ENCODE results near the gene GOLGA1.
"Not testable (repeated sequence)": the region's sequence is repeated elsewhere in the genome, so short reads cannot be mapped to it uniquely, and the experiment has no call there.

GOLGA1 gene

DNA sequence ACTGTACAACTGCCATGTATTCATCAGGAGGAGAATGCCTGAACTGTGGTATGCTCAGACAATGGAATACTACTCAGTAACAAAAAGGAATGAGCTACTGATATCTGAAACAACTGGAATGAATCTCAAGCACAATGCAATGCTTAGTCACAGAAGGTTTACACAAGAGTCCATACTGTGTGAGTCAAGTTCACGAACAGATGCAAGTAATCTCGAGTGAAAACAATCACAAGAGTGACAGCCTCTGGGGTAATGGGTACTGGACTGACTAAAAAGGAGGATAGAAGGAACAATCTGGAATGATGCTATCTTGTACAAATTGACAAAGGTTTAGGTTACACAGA, 19.5 kb upstream of the GOLGA1 start:
- no peak overlapping the region for H3K27ac ChIP-seq (replicated peaks)
- no peaks in the 10 kb centered on the region for H3K27me3 ChIP-seq (ENCODE audit: insufficient read depth, poor library complexity, severe bottlenecking)
- DNase-seq (ENCODE audit: low read depth in 1 of 2, low spot score in 1 of 2) = no peak
- TF ChIP-seq, protein P1, sequence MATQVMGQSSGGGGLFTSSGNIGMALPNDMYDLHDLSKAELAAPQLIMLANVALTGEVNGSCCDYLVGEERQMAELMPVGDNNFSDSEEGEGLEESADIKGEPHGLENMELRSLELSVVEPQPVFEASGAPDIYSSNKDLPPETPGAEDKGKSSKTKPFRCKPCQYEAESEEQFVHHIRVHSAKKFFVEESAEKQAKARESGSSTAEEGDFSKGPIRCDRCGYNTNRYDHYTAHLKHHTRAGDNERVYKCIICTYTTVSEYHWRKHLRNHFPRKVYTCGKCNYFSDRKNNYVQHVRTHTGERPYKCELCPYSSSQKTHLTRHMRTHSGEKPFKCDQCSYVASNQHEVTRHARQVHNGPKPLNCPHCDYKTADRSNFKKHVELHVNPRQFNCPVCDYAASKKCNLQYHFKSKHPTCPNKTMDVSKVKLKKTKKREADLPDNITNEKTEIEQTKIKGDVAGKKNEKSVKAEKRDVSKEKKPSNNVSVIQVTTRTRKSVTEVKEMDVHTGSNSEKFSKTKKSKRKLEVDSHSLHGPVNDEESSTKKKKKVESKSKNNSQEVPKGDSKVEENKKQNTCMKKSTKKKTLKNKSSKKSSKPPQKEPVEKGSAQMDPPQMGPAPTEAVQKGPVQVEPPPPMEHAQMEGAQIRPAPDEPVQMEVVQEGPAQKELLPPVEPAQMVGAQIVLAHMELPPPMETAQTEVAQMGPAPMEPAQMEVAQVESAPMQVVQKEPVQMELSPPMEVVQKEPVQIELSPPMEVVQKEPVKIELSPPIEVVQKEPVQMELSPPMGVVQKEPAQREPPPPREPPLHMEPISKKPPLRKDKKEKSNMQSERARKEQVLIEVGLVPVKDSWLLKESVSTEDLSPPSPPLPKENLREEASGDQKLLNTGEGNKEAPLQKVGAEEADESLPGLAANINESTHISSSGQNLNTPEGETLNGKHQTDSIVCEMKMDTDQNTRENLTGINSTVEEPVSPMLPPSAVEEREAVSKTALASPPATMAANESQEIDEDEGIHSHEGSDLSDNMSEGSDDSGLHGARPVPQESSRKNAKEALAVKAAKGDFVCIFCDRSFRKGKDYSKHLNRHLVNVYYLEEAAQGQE (IDR thresholded peaks at IDR 0.05; ENCODE audit: insufficient replicate concordance, low read depth) = no peak
- no peak for TF ChIP-seq CTCF (IDR thresholded peaks at IDR 0.05; ENCODE audit: insufficient read depth, low read length)
- H3K4me3 ChIP-seq (replicated peaks; ENCODE audit: insufficient read depth, low read length) = no peak overlapping the region

GRCh38 chr9:124959671-124960408, 19.0 kb upstream of the GOLGA1 start:
- not testable (repeated sequence) for H3K27me3 ChIP-seq (ENCODE audit: insufficient read depth, poor library complexity, severe bottlenecking); H3K4me3 ChIP-seq (replicated peaks; ENCODE audit: insufficient read depth, low read length); H3K27ac ChIP-seq (replicated peaks); DNase-seq (ENCODE audit: low read depth in 1 of 2, low spot score in 1 of 2)

- no peak for TF ChIP-seq CTCF (IDR thresholded peaks at IDR 0.05; ENCODE audit: insufficient read depth, low read length)
- TF ChIP-seq POLR2AphosphoS5 (IDR thresholded peaks at IDR 0.05; ENCODE audit: low read depth) = no peak
- TF ChIP-seq SPI1 (IDR thresholded peaks at IDR 0.05; ENCODE audit: borderline replicate concordance, low read depth) = no peak
- TF ChIP-seq GABPA (IDR thresholded peaks at IDR 0.05; ENCODE audit: low read depth) = no peak
- TF ChIP-seq, protein P1 (IDR thresholded peaks at IDR 0.05; ENCODE audit: insufficient replicate concordance, low read depth) = no peak
- Histone ChIP-seq H3K27me3 (ENCODE audit: insufficient read depth, poor library complexity, severe bottlenecking) (no peaks in the 10 kb centered on the region), H3K27ac (replicated peaks) (no peak overlapping the region), H3K4me3 (replicated peaks; ENCODE audit: insufficient read depth, low read length) (no peak overlapping the region)
- DNase-seq (ENCODE audit: low read depth in 1 of 2, low spot score in 1 of 2) = no peak
Measured at GRCh38 chr9:124954255-124954654, 13.4 kb upstream of the GOLGA1 start.

GRCh38 chr9:124950050-124950718, 9.3 kb upstream of the GOLGA1 start:
- Histone ChIP-seq H3K27me3 (ENCODE audit: insufficient read depth, poor library complexity, severe bottlenecking) (no peaks in the 10 kb centered on the region), H3K4me3 (replicated peaks; ENCODE audit: insufficient read depth, low read length) (no peak overlapping the region), H3K27ac (replicated peaks) (no peak overlapping the region)
- DNase-seq (ENCODE audit: low read depth in 1 of 2, low spot score in 1 of 2) = no peak
- no peak for TF ChIP-seq GABPA (IDR thresholded peaks at IDR 0.05; ENCODE audit: low read depth)
- TF ChIP-seq, protein P1 (IDR thresholded peaks at IDR 0.05; ENCODE audit: insufficient replicate concordance, low read depth) = no peak
- no peak for TF ChIP-seq CTCF (IDR thresholded peaks at IDR 0.05; ENCODE audit: insufficient read depth, low read length)
- TF ChIP-seq POLR2AphosphoS5 (IDR thresholded peaks at IDR 0.05; ENCODE audit: low read depth) = no peak
- no peak for TF ChIP-seq SPI1 (IDR thresholded peaks at IDR 0.05; ENCODE audit: borderline replicate concordance, low read depth)

Data from HL-60 (cell line).